Prostate gland (tissue), 1 donor: ENCODE results near the gene TCF12.

Source experiments
- POLR2A ChIP-seq: fragments of 450-650 bp; IDR thresholded peaks from one replicate; pipeline ENCODE4 v1.6.1; 2016; ENCODE audit warnings: antibody characterized with exemption, mild to moderate bottlenecking
- POLR2AphosphoS5 ChIP-seq: sonication (generic); formaldehyde crosslinking; IDR thresholded peaks from one replicate; pipeline ENCODE4 v1.6.1; 2017; ENCODE audit warnings: antibody characterized with exemption

DNA sequence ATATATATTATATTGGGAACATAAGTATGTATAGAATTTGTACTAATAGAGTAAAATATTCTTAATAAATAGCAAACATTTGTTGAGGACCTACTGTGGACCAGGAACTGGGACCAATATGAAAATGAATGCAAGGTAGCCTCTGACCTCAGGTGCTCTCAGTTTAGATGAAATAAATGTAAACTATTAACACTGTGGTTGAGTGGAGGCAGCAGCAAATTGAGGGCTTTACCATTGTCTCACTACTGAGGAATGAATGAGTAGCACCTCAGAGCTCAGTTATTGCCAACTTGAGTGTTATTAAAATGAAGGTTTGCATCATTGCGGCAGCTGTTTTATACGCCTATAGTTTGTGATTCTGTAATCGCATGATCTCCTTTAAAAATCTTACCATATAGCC is 366.9 kb downstream of the TCF12 start:
- TF ChIP-seq POLR2A (no peak), POLR2AphosphoS5 (no peak)
